Limb (tissue), 2 donors: ENCODE measurements around the gene CTPS1.
A peak's percentile ranks its signal among the peaks of the same experiment; 100 is the strongest.

ENCODE experiments used
- DNase-seq, 2 donors: peaks; one replicate each; pipeline ENCODE4 v3.0.0-alpha.2; 2016; ENCODE audit errors: extremely low spot score in 2 of 2

The CTPS1 gene

GRCh38 chr1:40997096-40997495, 17.6 kb downstream of the CTPS1 start:
- DNase-seq, result no peak

- no peak for DNase-seq
These were observed 19.2 kb downstream of the CTPS1 start for GRCh38 chr1:40998668-40999067.

- no peak for DNase-seq
These were observed 23.7 kb downstream of the CTPS1 start for GRCh38 chr1:41003127-41003639.

- peak; percentile 78 to 85 for DNase-seq
These were observed 24.2 kb downstream of the CTPS1 start for GRCh38 chr1:41003640-41004220.

- no peak for DNase-seq
These were observed 26.4 kb downstream of the CTPS1 start for GRCh38 chr1:41005876-41006275.

- DNase-seq, result no peak
These were observed 27.7 kb downstream of the CTPS1 start for GRCh38 chr1:41006942-41007865.

GRCh38 chr1:41009466-41009865, 30.0 kb downstream of the CTPS1 start:
- no peak for DNase-seq

- no peak for DNase-seq
These were observed 30.8 kb downstream of the CTPS1 start for GRCh38 chr1:41010345-41010744.

- no peak for DNase-seq
These were observed 33.5 kb downstream of the CTPS1 start for GRCh38 chr1:41013024-41013423.

GRCh38 chr1:41013796-41014195, 34.3 kb downstream of the CTPS1 start:
- DNase-seq, result no peak

- no peak for DNase-seq
These were observed 35.4 kb downstream of the CTPS1 start for GRCh38 chr1:41014871-41015270.

GRCh38 chr1:41015281-41015896, 35.9 kb downstream of the CTPS1 start:
- no peak for DNase-seq

- no peak for DNase-seq
These were observed 36.5 kb downstream of the CTPS1 start for GRCh38 chr1:41015897-41016470.

GRCh38 chr1:41017141-41018017, 37.9 kb downstream of the CTPS1 start:
- DNase-seq, result no peak

- no peak for DNase-seq
These were observed 38.5 kb downstream of the CTPS1 start for GRCh38 chr1:41018018-41018410.

- DNase-seq, result no peak
These were observed 39.9 kb downstream of the CTPS1 start for GRCh38 chr1:41019353-41019745.

- no peak for DNase-seq
These were observed 40.6 kb downstream of the CTPS1 start for GRCh38 chr1:41020109-41020576.

- no peak for DNase-seq
These were observed 41.2 kb downstream of the CTPS1 start for GRCh38 chr1:41020654-41021053.

GRCh38 chr1:41021526-41022308, 42.2 kb downstream of the CTPS1 start, which contains the start of gene SLFNL1:
SLFNL1 (minus strand) TSS chr1:41021725; CDS start chr1:41020660, 1,065 bp downstream.
- no peak for DNase-seq

GRCh38 chr1:41022424-41022823, 42.9 kb downstream of the CTPS1 start:
- DNase-seq, result no peak
